ENCODE data around the gene SIVA1.

Gene SIVA1

GRCh38 chr14:104719343-104719742, 33.6 kb upstream of the SIVA1 start:
- TF ChIP-seq CTCF (IDR thresholded peaks at IDR 0.05; ENCODE audit: borderline replicate concordance, insufficient read depth, low read depth, low read length): no peak
- no peak overlapping the region for H3K4me3 ChIP-seq (ENCODE audit: low read depth, low read length)

GRCh38 chr14:104721505-104722431, 31.2 kb upstream of the SIVA1 start:
- TF ChIP-seq CTCF (IDR thresholded peaks at IDR 0.05; ENCODE audit: borderline replicate concordance, insufficient read depth, low read depth, low read length): no peak
- no peak overlapping the region for H3K4me3 ChIP-seq (ENCODE audit: low read depth, low read length)

GRCh38 chr14:104722938-104723650, 29.9 kb upstream of the SIVA1 start:
- no peak overlapping the region for H3K4me3 ChIP-seq (ENCODE audit: low read depth, low read length)
- no peak for TF ChIP-seq CTCF (IDR thresholded peaks at IDR 0.05; ENCODE audit: borderline replicate concordance, insufficient read depth, low read depth, low read length)

- peak; percentile 98 for TF ChIP-seq CTCF (IDR thresholded peaks at IDR 0.05; ENCODE audit: borderline replicate concordance, insufficient read depth, low read depth, low read length)
- peak within 1 kb of the TSS; percentile 63 for H3K4me3 ChIP-seq (ENCODE audit: low read depth, low read length)
These were observed 29.1 kb upstream of the SIVA1 start, which contains the start of gene ADSS1 for GRCh38 chr14:104723651-104724406. Gene ADSS1 (plus strand): TSS chr14:104724229. CDS start chr14:104724271, 42 bp downstream.

GRCh38 chr14:104724407-104724980, 28.5 kb upstream of the SIVA1 start:
- TF ChIP-seq CTCF (IDR thresholded peaks at IDR 0.05; ENCODE audit: borderline replicate concordance, insufficient read depth, low read depth, low read length): no peak
- peak overlapping the region; percentile 48 for H3K4me3 ChIP-seq (ENCODE audit: low read depth, low read length)

GRCh38 chr14:104724981-104725771, 27.8 kb upstream of the SIVA1 start:
- 0 out of 2 replicates have a peak, but pooled peaks have one; percentile 10 for TF ChIP-seq CTCF (IDR thresholded peaks at IDR 0.05; ENCODE audit: borderline replicate concordance, insufficient read depth, low read depth, low read length)
- H3K4me3 ChIP-seq (ENCODE audit: low read depth, low read length): no peak overlapping the region

Measured in GM12875 (cell line).